Nephron (organoid): Measurements from ENCODE around the gene ABCC6.
A peak's percentile ranks its signal among the peaks of the same experiment; 100 is the strongest.

Experiments
- H3K27ac Mint-ChIP-seq, 3 experiments: 2 replicates each; pipeline ENCODE4 v1.8.0; 2020; ENCODE audit warnings: mixed read lengths in 3 of 3, mild to moderate bottlenecking in 2 of 3, moderate library complexity in 1 of 3
- H3K27me3 Mint-ChIP-seq: 2 replicates; pipeline ENCODE4 v1.8.0; 2021; ENCODE audit warnings: low read depth, mild to moderate bottlenecking, moderate library complexity, mixed read lengths
- H3K36me3 Mint-ChIP-seq: 2 replicates; pipeline ENCODE4 v1.8.0; 2020; ENCODE audit warnings: low read depth, mixed read lengths
- H3K4me1 Mint-ChIP-seq: 2 replicates; pipeline ENCODE4 v1.8.0; 2020; ENCODE audit warnings: mixed read lengths
- H3K4me3 Mint-ChIP-seq, 3 experiments: 2 replicates each; pipeline ENCODE4 v1.8.0; 2020; ENCODE audit warnings: mild to moderate bottlenecking in 3 of 3, mixed read lengths in 3 of 3, moderate library complexity in 2 of 3
- H3K9me3 Mint-ChIP-seq: 2 replicates; pipeline ENCODE4 v1.8.0; 2020; ENCODE audit warnings: mixed read lengths
- CTCF ChIP-seq, 3 experiments: fragments of 200-600 bp; sonication (generic); IDR thresholded peaks; one replicate each; pipeline ENCODE4 v1.5.0; 2021; ENCODE audit warnings: antibody characterized with exemption in 3 of 3; ENCODE audit not compliant: unreplicated experiment in 3 of 3

The ABCC6 gene

DNA sequence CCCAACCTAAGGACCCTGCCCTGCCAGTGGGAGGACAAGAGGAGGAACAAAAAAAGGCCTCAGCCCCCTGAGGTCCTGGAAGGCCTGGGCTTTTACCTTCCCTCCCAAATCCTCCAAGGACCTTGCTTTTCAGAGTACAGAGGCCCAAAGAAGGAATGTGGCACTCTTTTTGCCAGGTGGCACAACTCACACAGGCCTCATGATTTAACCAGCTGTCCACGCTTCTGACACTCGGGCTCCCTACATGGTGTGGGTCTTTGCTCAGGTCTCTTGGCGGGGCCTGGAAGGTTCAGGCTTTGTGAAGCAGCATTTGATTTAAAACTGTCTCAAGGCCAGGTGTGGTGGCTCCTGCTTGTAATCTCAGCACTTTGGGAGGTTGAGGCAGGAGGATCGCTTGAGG is 120.6 kb downstream of the ABCC6 start:
- no peak for TF ChIP-seq CTCF (IDR thresholded peaks at IDR 0.05; ENCODE audit: unreplicated experiment in 3 of 3)
- Mint-ChIP-seq H3K27ac (no peak overlapping the region), H3K27me3 (no peaks in the 10 kb centered on the region), H3K4me1 (peaks cover 10% of the 10 kb centered on the region), H3K4me3 (no peak overlapping the region), H3K9me3 (no peaks in the 10 kb centered on the region), H3K36me3 (peaks cover 48% of the 10 kb centered on the region)

DNA sequence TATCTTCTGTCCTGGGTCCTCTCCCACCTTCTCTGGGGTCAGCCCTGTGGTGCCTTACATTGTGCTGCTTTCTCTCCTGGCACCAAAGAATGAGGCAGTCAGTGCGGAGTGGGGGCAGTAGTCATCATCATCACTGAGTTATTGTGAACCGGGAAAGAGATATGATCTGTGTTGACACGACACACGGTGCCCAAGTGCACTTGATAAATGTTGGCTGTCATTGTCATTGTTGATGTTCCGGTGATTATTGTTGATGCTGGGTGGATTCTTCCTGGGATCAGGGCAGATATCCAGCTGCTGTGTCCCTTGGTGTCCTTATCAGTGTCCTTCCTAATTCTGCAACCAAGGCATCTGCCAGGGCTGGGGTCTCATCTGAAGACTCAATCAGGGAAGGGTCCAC is 121.7 kb downstream of the ABCC6 start:
- Mint-ChIP-seq H3K9me3 (no peaks in the 10 kb centered on the region), H3K36me3 (peaks cover 48% of the 10 kb centered on the region), H3K27ac (peak overlapping the region in 1 of 3 experiments; percentile 30), H3K27me3 (no peaks in the 10 kb centered on the region), H3K4me1 (peaks cover 15% of the 10 kb centered on the region), H3K4me3 (no peak overlapping the region)
- no peak for TF ChIP-seq CTCF (IDR thresholded peaks at IDR 0.05; ENCODE audit: unreplicated experiment in 3 of 3)

DNA sequence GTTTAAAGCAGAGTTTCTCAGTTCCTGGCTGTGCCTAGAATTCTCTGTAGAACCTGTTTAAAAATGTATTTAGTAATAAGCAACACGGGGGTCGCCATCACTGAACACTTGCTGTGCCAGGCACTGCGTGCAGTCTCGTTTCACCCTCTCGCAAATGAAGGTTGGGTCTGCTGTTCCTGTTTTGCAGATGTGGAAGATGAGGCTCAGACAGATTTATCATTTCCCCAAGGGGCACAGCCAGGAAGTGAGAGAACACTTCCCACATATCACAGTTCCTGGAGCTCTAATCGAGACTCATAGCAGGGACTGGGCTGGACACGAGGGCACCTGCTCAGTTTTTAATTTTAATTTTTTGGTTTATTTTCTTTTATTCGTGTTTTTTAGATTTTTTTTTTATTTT is 122.7 kb downstream of the ABCC6 start:
- Mint-ChIP-seq H3K9me3 (no peaks in the 10 kb centered on the region), H3K27ac (no peak overlapping the region), H3K36me3 (peaks cover 51% of the 10 kb centered on the region), H3K27me3 (no peaks in the 10 kb centered on the region), H3K4me3 (no peak overlapping the region), H3K4me1 (peaks cover 25% of the 10 kb centered on the region)
- no peak for TF ChIP-seq CTCF (IDR thresholded peaks at IDR 0.05; ENCODE audit: unreplicated experiment in 3 of 3)

DNA sequence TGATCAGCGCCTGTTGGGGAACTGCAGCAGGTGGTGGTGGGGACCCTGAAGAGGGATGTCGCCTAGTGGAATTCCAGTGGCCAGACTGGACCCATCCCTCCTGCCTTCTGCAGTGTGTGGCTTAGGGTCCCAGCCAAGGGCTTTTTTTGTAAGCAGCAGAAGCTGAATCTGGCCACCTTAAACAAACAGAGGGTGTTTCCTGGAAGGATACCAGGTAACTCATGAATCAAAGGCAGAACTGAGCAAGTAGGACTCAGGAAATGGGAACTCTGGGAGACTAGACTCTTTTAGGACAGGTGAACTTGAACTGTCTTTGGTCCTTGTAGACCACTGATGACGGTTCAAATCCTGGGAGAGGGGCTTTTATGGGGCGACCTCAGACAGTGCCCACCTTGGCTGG is 124.0 kb downstream of the ABCC6 start:
- no peaks in the 10 kb centered on the region for H3K9me3 Mint-ChIP-seq
- peaks cover 25% of the 10 kb centered on the region for H3K4me1 Mint-ChIP-seq
- peaks cover 46% of the 10 kb centered on the region for H3K36me3 Mint-ChIP-seq
- no peak overlapping the region for H3K4me3 Mint-ChIP-seq
- peak overlapping the region in 1 of 3 experiments; percentile 52 for H3K27ac Mint-ChIP-seq
- H3K27me3 Mint-ChIP-seq, result no peaks in the 10 kb centered on the region
- TF ChIP-seq CTCF (IDR thresholded peaks at IDR 0.05; ENCODE audit: unreplicated experiment in 3 of 3), result no peak
